GDM1 (cell line): ENCODE data around the gene PODN.

ENCODE experiments used
- DNase-seq: peaks from one replicate; lab custom pipeline; 2025; lab: John Stamatoyannopoulos, UW

PODN gene

GRCh38 chr1:53133261-53134041 lies 71.4 kb downstream of the PODN start:
- DNase-seq, result no peak

GRCh38 chr1:53134042-53134485 lies 72.1 kb downstream of the PODN start:
- no peak for DNase-seq
